ENCODE measurements around the gene ATOX1.

The ATOX1 gene

DNA sequence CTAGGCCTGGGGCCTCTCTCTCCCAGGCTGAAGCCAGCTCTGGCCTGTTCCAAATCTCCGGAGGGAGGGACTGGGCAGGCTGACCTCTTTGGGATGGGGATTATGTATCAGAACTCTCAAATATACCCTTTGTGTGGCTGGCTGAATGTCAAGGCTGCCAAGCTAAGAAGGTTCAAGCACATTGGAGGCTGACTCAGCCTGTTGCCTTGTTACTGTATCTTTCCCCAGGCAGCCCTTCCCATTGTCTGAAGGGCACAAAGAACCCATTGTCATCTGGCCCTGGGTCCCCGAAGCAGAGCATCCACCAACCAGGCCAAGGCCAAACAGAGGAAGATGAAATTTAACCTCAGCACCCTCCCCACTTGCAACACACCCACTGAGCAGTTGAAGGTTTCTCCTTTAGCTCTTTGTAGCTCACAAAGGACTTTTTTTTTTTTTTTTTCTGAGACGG lies 64.4 kb downstream of the ATOX1 start:
- no peak for DNase-seq

Measured in KG1 (cell line).